Gastroesophageal sphincter (tissue), 4 donors: ENCODE data around the gene BACH2. TPM values are rescaled to one million over a fixed set of nuclear protein-coding genes. Genes with fewer than 3 reads are reported as not detected.

Experiments used
- ATAC-seq: fragments of 150-250 bp; one replicate; pipeline ENCODE4 v1.9.1; 2016; ENCODE audit warnings: mild to moderate bottlenecking, moderate library complexity
- H3K27ac ChIP-seq, 4 donors: fragments of 200-600 bp; sonication (generic) in 3 of 4; 1 replicate in 3 of 4; 2 replicates in 1 of 4; pipeline ENCODE4 v1.5.1; 2016 to 2019
- H3K27me3 ChIP-seq: fragments of 200-600 bp; sonication (generic); one replicate; pipeline ENCODE4 v1.5.1; 2019
- H3K36me3 ChIP-seq, 2 donors: fragments of 200-600 bp; sonication (generic); one replicate each; pipeline ENCODE4 v1.5.1; 2019; ENCODE audit warnings: control low read depth in 1 of 2
- H3K4me1 ChIP-seq, 3 donors: fragments of 200-600 bp; sonication (generic); 1 replicate in 2 of 3; 2 replicates in 1 of 3; pipeline ENCODE4 v1.5.1; 2016 to 2019; ENCODE audit warnings: control low read depth in 2 of 3
- H3K4me3 ChIP-seq, 2 donors: fragments of 200-600 bp; sonication (generic); one replicate each; pipeline ENCODE4 v1.5.1; 2019; ENCODE audit warnings: mild to moderate bottlenecking in 1 of 2, moderate library complexity in 1 of 2
- H3K9me3 ChIP-seq, 3 donors: fragments of 200-600 bp; sonication (generic); one replicate each; pipeline ENCODE4 v1.5.1; 2017 to 2019; ENCODE audit warnings: control low read depth in 2 of 3
- EP300 ChIP-seq: sonication (generic); formaldehyde crosslinking; IDR thresholded peaks from one replicate; pipeline ENCODE4 v1.6.1; 2017; ENCODE audit warnings: antibody characterized with exemption, mild to moderate bottlenecking
- POLR2A ChIP-seq, 2 donors: fragments of 450-650 bp; IDR thresholded peaks; one replicate each; pipeline ENCODE4 v1.6.1; 2017; ENCODE audit warnings: antibody characterized with exemption in 2 of 2, mild to moderate bottlenecking in 2 of 2, moderate library complexity in 1 of 2
- POLR2AphosphoS5 ChIP-seq: sonication (generic); formaldehyde crosslinking; IDR thresholded peaks from one replicate; pipeline ENCODE4 v1.6.1; 2017; ENCODE audit warnings: antibody characterized with exemption
- WGBS, 2 donors: methylation state at CpG; one replicate each; pipeline ENCODE4 v1.1.5; 2018; ENCODE audit warnings: low coverage in 1 of 2; 5-methylcytosine and 5-hydroxymethylcytosine counted together
- total RNA-seq, 4 donors: library from RNA; depleted of rRNA; stranded (reverse); fragments of >200 nt; gene quantifications; one replicate each; pipeline ENCODE4 v1.1.0, GENCODE V29; 2016
- TF ChIP-seq, protein P1 (sequence below), 4 experiments: fragments of 200-600 bp in 2 of 4; fragments of 450-650 bp in 2 of 4; sonication (generic) in 1 of 4; IDR thresholded peaks; one replicate each; pipeline ENCODE4 v1.5.1; 2017 to 2019; ENCODE audit warnings: antibody characterized with exemption in 4 of 4, mild to moderate bottlenecking in 2 of 4, moderate library complexity in 2 of 4

The BACH2 gene
- total RNA-seq: 10 to 100 TPM in 1 of 4 donors, 1 to 10 TPM in 3; 3.5 to 10.4 (median 3.9) TPM

DNA sequence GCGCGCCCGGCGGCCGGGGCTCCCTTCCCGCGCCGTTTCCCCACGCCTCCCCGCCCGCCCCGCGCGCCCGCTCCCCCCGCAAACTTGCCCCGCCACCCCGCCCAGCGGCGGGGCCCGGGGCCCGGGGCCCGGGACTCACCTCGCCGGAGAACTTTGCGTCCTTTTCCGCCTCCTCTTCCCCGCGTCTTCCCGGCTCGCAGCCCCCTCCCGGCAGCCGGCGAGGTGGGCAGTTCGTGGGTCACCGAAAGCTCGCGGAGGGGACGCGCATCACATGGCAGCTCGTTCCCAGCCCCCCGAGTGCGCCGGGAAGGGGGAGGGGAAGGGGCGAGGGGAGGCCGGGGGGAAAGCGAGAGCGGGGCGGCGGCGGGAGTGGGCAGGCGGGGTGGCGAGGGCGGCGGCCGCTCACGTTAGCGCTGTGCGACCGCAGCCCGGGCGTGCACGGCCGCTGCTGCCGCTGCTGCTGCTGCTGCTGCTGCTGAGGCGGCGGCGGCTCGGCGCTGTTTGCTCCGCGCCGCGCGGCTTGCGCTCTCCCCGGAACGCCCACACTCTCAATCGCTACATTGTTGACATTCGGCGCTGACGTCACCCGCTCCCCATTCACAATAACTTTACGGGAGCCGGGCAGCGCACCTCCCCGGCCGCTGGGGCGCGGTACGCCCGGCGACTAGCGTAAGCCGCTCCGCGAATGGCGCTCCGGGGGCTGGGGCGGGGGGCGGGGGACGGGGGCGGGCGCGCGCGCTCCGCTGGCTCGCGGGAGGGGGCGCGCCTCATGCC, at the start of gene BACH2:
Gene BACH2, minus strand, starts transcription at position 503 of the 774 bp plus-strand sequence. CDS start 287,999 bp downstream, outside the sequence.
- peak; percentile 87 for ATAC-seq
- H3K27ac ChIP-seq: peak within 1 kb of the TSS; percentile 48 to 99 (median 90)
- WGBS, 2 donors: no CpG with 5 or more reads among the region's 112 CpGs
- H3K4me1 ChIP-seq: peaks cover 0 to 37% (median 3%) of the 10 kb centered on the region in 3 donors
- no peaks in the 10 kb centered on the region for H3K27me3 ChIP-seq
- H3K36me3 ChIP-seq: no peaks in the 10 kb centered on the region
- no peaks in the 10 kb centered on the region for H3K9me3 ChIP-seq
- TF ChIP-seq EP300 (no peak), POLR2AphosphoS5 (peak; percentile 51), POLR2A (IDR thresholded peaks at IDR 0.05) (peak; percentile 57 to 63)
- TF ChIP-seq, protein P1, sequence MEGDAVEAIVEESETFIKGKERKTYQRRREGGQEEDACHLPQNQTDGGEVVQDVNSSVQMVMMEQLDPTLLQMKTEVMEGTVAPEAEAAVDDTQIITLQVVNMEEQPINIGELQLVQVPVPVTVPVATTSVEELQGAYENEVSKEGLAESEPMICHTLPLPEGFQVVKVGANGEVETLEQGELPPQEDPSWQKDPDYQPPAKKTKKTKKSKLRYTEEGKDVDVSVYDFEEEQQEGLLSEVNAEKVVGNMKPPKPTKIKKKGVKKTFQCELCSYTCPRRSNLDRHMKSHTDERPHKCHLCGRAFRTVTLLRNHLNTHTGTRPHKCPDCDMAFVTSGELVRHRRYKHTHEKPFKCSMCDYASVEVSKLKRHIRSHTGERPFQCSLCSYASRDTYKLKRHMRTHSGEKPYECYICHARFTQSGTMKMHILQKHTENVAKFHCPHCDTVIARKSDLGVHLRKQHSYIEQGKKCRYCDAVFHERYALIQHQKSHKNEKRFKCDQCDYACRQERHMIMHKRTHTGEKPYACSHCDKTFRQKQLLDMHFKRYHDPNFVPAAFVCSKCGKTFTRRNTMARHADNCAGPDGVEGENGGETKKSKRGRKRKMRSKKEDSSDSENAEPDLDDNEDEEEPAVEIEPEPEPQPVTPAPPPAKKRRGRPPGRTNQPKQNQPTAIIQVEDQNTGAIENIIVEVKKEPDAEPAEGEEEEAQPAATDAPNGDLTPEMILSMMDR (IDR thresholded peaks at IDR 0.05): no peak
- H3K4me3 ChIP-seq: peak within 1 kb of the TSS; percentile 53 to 96

DNA sequence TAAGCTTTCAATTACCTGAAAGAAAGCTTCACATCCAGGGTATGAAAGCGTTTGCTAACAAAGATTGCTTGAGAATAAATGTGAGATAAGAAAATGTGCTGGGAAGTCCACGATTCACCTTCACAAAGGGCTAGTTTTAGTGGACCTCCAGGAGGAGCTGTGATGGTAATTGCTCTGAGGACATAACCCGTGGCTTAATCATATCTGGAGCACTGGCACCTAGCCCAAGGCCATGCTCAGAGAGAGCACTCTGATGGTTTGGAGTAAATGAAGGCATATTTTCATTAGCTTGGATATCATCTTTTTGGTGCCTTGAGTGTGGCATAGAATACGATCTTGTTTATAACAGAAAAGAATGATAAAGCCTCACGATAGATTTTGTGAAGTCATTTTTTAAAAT, 46.9 kb upstream of the BACH2 start:
- ATAC-seq: no peak
- no peaks in the 10 kb centered on the region for H3K36me3 ChIP-seq
- 21 to 58% methylated on average over 3 to 5 of the region's 5 CpGs for WGBS, 2 donors
- H3K27ac ChIP-seq: no peak overlapping the region
- TF ChIP-seq EP300 (no peak), POLR2AphosphoS5 (no peak)
- TF ChIP-seq, protein P1 (IDR thresholded peaks at IDR 0.05): no peak
- H3K27me3 ChIP-seq: no peaks in the 10 kb centered on the region
- no peak overlapping the region for H3K4me3 ChIP-seq
- H3K9me3 ChIP-seq: no peaks in the 10 kb centered on the region
- no peaks in the 10 kb centered on the region for H3K4me1 ChIP-seq

DNA sequence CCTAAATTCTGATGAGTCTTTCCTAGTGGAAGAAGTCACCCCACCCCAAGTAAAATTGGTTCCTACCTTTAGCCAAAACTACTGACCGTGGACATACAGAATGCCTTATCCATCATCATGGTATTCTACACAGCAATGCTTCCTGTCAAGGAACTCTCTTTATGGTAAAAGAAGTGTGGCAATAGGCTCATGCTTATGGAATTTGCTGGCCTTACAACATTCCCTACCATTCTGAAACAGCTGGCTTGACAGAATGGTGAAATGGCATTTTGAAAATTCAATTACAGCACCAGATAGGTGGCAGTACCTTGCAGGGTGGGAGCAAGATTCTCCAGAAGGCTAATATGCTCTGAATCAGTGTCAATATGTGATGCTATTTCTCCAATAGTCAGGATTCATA, 41.8 kb upstream of the BACH2 start:
- Histone ChIP-seq H3K4me1 (no peaks in the 10 kb centered on the region), H3K27me3 (no peaks in the 10 kb centered on the region), H3K4me3 (no peak overlapping the region), H3K27ac (no peak overlapping the region), H3K9me3 (no peaks in the 10 kb centered on the region), H3K36me3 (no peaks in the 10 kb centered on the region)
- TF ChIP-seq POLR2A (IDR thresholded peaks at IDR 0.05) (no peak), POLR2AphosphoS5 (no peak), EP300 (no peak)
- TF ChIP-seq, protein P1 (IDR thresholded peaks at IDR 0.05): no peak
- no peak for ATAC-seq
- 70 to 100% methylated on average over 1 of the region's 1 CpG for WGBS, 2 donors

DNA sequence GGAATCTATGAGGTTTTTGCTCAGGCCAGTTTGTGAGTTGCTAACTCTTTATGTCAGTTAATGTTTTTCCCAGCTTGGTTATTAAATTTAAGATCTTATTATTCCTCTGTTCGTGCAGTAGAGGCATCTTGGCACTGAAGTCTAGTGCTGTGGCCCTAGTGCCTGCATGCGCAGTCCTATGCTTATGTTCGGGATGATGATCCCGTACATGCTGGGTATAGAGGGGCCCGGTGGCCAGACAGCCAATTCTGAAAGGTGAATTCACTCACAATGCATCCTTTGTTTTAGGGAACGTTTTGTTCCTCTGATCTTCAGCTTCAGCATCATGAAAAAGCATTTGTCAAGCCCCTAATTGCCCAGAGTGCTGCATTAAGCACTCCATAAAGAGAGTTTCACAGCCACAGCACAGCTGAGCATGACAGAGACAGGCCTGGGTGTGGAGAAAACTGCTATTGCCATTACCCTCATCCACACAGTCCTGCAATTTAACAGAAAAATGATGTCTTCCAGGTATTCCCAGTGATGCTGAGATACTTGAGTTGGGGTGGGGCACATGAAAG, 39.8 kb upstream of the BACH2 start:
- no peak for ATAC-seq
- H3K9me3 ChIP-seq: no peaks in the 10 kb centered on the region
- no peaks in the 10 kb centered on the region for H3K36me3 ChIP-seq
- 73% methylated on average over 6 of the region's 6 CpGs; no CpG with 5 or more reads in 1 of the 2 donors for WGBS, 2 donors
- no peak overlapping the region for H3K27ac ChIP-seq
- no peak for TF ChIP-seq POLR2A (IDR thresholded peaks at IDR 0.05)
- no peak for TF ChIP-seq POLR2AphosphoS5
- TF ChIP-seq EP300: no peak
- TF ChIP-seq, protein P1 (IDR thresholded peaks at IDR 0.05): no peak
- H3K27me3 ChIP-seq: no peaks in the 10 kb centered on the region
- no peaks in the 10 kb centered on the region for H3K4me1 ChIP-seq
- no peak overlapping the region for H3K4me3 ChIP-seq
